ENCODE data around the gene CCBE1.

CCBE1 gene

DNA sequence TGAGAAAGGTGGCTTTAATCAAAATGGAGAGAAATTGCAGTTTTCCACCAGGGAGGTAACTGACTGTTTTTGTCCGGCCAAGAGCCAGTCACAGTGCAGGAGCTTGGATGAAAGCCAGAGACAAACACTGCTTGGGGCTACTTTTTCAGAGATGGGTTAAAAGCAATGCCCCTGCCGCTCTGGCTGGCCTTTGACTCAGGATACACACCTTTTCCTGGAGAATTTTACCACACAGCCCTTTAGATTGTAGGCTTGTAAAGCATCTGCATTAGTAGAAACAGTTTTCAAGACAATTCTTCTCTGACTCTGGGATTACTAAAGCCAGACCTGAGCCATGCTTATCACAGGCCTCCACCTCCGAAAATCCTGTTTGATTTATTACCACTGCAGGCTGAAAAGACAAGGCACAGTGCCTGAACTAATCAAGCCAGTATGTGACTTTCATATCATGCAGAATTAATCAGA, 79.7 kb downstream of the CCBE1 start:
- DNase-seq (ENCODE audit: low spot score): no peak

DNA sequence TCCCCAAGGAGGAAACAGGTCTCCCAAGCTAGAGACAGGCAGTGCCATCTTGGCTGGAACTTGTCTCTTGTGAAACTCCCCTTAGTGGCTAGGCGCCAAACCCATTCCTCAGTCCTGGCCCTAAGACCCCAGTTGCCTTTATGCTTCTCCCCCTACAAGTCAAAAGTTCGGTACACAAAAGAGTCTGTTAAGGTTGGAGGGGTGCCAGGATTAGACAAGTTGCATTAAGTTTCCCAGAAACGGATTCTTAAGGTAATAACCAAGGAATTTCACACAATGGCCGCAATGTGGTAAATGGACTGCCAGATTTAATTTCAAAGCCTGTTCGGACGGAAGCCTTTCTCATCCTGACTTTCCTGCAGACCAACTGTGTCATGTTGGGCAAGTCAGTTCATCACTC, 80.7 kb downstream of the CCBE1 start:
- DNase-seq (ENCODE audit: low spot score): no peak

DNA sequence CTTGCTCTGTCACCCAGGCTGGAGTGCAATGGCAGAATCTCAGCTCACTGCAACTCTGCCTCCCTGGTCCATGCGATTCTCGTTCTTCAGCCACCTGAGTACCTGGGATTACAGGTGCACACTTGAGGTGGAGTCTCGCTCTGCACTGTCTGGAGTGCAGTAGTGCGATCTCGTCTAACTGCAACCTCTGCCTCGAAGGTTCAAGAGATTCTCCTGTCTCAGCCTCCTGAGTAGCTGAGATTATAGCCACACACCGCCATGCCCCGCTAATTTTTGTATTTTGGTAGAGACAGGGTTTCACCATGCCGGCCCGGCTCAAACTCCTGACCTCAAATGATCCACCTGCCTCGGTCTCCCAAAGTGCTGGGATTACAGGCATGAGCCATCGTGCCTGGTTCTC, 83.3 kb downstream of the CCBE1 start:
- no peak for DNase-seq (ENCODE audit: low spot score)

DNA sequence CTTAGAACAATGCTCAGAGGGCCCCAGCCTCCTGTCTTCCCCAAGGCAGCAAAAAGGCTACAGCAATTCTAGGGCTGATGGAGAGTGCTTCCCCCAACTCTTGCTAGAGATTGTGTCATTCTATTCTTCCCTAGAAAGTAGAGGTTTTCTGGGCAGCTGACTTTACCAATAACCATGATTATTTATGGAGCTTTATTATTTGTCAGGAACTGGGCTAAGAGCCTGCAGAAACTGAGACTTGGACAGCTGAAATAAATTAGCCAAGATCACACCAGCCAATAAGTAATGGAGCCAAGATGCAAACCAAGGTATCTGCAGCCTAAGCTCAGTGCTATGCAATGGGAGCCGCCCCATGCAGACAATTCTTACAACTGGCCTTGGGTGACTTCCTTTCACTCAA, 84.8 kb downstream of the CCBE1 start:
- no peak for DNase-seq (ENCODE audit: low spot score)

DNA sequence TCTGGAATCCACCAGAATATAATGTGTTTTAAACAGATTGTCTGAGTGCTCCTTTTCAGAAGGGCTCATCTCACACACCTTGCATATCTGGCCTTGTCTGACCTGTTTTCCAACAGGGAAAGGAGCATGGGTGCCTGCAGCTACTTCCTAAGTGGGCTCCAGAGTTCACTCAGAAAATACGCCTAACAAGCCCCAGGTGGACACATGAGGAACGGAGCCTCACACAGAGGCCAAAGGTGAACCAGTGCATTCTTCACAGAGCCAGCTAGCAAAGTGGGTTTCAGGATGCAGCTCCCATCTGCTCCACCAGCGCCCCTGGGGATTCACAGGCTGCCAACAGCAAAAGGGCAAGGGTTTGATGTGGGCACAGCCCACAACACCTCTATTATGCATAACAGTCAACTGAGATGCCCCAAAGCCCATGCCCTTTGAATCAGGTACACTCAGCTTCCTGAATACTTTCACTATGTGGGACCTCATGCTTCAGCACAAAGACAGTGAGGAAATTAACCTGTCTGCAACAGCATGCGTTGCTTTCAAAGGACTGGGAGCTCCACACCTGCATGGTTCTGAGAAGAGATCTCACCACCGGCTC, 86.6 kb downstream of the CCBE1 start:
- no peak for DNase-seq (ENCODE audit: low spot score)

DNA sequence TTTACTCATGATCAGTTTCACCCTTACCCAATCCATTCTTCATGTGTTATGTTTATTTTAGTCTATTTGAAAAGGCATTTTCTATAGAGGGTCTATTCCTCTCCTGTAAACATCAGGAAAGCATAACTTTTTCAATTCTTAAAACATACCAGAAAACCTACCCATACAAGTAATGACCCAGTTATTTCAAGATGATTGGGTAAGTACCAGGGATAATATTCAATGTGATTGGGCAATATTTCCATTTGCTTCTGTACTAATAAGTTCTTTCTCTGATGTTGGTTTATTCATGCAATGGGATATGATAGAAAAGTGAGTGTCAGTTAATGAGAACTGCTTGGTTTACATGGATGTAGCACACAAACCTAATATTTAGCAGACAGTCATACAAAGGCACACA, 87.6 kb downstream of the CCBE1 start:
- no peak for DNase-seq (ENCODE audit: low spot score)

DNA sequence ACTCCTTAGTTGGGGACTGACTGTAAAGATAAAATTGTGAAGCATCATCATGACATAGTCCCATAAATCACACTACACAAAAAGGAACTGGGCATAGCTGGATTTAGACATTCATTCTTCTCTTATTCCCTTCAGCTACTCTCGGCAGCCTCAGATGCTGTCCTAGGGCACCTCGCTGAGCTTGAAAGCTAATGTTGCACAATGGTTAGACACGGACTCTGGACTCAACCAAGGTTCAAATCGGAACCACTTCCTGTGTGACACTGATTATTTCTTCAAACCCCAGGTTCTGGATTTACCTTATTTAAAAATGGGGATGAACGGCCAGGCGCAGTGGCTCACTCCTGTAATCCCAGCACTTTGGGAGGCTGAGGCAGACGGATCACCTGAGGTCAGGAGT, 89.8 kb downstream of the CCBE1 start:
- DNase-seq (ENCODE audit: low spot score): no peak

DNA sequence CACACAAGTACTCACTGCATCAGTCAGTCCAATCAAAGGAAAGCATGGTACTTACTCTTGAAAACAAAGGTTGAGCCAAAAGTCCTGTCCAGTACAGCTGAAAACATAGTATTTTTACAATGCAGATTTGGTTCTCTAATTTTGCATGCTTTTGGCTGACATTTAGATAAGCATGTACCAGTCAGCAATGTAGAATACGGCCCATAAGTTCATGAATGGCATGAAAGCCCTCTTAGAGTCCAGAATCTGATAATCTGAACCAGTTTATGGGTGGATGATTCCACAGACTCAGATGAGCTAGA, 90.2 kb downstream of the CCBE1 start:
- no peak for DNase-seq (ENCODE audit: low spot score)

DNA sequence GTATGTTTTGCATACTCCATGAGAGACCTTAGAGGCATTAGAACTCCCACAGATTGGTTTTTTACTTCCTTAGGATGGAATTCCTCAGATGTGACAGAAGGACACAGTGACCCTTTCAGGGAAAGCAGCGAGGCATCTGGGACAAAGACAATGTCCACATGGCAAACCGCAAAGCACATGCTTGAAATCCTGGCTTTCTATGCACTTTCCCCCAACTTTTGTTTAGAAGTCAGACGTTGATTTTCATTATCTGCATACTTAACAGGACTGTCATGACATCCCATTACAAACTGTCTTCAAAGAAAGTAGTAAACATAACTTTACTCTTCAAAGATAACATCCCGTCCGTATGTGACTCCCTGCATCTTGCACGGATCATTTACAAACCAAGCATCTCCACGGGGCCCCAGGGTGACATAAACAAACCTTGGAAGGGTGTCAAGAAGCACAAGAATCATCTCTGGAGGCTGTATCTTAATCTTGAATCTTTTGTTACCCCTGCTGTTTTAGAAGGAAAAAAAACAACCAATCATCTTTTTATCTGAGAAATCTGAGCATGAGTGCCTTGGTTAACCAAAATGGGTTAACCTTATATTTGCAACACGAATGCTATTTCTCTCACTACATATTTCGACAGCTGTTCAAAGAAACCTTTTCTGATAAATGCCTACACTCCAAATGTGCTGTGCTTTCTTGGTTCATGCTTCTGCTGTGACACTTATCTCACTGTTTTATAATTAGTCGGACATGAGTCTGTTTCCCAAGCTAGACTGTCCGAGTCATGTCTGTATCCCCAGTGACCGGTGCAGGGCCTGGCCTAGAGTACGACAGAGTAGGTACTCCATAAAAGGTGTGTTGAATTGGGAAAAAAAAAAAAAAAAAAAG, 90.8 kb downstream of the CCBE1 start:
- no peak for DNase-seq (ENCODE audit: low spot score)

DNA sequence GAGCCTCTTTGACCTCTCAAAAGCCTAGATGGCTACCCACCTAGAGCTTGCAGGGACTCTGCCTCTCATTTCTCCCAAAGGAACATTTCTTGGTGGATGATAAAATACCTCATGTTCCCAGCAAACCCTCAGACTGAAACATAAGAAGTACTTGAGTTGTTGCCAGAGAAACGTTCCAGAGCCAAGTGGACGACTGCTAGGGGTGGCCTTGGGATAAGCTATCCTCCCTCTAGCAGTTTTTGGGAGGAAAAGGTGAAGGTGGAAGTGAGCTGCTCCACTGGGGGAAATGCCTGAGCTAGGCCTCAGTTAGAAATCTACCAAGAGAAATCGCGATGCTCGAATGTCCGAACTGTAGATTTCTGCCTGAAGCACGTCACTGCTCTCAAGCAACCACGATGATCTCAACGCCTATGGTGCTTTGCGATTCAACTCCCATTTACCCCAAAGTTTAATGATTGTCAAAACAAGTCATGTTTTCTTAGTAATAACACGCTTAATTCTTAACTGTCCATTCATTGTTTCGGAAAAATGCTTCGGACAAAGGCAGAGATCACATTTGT, 91.5 kb downstream of the CCBE1 start:
- DNase-seq (ENCODE audit: low spot score): no peak

DNA sequence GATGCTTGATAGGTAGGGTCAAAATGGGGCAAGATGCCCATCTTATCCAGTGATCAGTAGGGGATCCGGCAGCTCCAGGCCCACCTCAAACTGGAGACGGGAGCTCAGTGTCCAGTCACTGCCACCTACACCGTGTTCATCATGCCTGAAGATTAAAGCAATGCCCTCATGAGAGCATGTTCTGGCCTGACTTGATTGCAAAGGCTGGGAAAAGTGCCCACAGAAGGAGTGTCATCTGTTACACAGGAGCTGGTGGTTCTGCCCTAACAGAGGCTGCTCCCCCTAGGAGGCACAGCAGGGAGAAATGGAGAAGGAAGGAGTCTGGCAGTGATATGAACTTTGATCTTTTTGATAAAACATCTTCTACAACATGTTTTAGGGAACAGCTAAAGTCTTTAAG, 92.3 kb downstream of the CCBE1 start:
- DNase-seq (ENCODE audit: low spot score): no peak

DNA sequence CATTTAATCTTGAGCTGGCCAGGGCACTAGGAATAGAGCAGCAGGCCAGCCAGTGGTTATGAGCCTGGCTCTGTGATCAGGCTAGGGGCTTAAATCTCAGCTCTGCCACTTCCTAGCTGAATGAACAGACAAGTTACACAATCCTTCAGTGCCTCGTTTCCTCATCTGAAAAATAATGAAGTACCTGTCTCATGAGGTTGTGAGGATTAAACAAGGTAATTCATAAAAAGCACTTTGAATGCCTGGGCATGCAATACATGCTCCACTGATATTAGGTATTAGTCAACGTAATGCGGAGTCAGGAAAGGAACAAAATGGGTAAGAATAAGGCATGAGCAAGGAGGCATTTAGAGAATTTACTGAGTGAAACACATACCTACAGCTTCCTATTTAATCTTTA, 100.2 kb downstream of the CCBE1 start:
- DNase-seq (ENCODE audit: low spot score): no peak

DNA sequence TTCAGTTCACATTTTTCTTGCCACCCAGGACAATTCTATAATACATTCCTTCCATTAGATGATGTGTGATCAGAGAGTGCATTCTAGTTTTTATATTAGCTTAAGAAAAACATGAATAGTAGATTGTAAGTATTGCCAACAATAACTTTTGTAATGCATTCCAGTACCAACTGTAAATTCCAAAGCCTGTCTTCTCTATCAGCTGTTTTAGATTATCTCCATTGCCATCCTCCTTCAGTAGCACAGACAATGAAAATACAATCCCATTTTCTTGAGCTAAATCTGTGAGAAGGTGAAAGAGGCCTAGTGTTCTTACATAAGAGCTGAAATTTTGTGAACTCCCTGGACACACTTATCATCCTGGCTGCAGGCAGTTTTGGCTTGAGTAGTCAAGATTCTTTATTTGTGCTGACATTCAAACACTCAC, 103.9 kb downstream of the CCBE1 start:
- DNase-seq (ENCODE audit: low spot score): no peak

DNA sequence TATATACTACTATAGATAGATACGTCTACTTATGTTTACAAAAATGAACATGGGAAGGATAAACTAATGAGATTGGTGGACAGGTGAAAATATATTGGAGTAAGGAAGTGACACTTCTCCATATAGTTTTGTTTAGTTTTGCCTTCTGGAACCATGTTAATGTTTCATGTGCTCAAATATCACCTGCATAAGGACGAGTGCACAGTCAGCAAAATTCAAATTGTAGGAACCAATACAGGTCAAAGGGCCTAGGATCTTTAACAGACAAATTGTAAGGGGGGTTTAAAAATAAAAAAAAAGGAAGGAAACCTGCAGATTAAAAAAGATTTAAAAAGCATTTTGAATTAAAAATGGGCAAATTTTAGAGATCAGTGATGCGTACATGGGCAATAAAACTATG, 104.6 kb downstream of the CCBE1 start:
- DNase-seq (ENCODE audit: low spot score): no peak

DNA sequence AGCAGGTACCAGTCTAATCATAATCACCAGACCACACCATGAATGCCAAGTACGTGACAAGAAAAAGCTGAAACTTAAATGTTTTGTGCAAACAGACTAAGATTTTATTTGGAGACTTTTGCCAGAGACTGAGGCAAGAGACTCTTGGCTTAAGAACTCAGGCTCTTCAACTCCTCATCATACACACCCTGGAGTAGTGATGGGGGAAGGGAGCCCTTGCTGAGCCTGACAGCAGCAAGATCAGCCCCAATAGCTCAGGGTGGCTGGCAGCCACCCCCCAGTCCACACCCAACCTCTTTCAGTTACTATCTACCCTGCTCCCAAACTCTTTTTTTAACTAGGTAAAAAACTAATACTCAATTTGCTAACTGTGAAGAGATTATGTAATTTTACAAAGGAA, 114.8 kb downstream of the CCBE1 start:
- DNase-seq (ENCODE audit: low spot score): no peak

DNA sequence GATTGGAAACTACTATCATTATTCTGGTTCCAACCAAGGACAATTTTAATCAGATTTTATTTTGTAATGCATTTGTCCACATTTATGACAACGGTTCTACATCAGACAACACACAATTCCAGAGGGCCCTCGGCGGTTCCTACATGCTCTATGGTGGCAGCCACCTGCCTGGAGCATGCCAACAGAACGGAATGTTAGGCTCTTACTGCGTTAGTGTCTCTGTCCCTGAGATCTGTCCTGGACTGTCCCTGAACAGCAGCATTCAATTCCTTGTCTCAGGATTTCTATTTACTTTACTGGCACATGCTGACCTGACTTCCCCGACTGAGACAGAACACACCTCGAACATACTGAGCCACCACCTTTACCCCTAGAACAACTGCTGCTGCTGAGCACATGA, 117.7 kb downstream of the CCBE1 start:
- no peak for DNase-seq (ENCODE audit: low spot score)

DNA sequence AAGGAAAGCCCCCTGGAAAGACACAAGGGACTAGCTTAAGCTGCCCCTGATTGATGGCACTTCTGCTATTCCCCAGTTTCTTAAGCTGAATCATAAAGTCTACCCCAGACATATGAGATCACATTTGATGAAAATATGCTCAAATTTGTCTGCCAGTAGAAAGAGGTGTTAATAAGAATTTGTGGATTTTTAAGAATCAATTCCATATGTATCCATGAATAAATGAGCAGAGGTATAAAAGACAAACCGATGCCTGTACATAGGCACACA, 119.9 kb downstream of the CCBE1 start:
- no peak for DNase-seq (ENCODE audit: low spot score)

DNA sequence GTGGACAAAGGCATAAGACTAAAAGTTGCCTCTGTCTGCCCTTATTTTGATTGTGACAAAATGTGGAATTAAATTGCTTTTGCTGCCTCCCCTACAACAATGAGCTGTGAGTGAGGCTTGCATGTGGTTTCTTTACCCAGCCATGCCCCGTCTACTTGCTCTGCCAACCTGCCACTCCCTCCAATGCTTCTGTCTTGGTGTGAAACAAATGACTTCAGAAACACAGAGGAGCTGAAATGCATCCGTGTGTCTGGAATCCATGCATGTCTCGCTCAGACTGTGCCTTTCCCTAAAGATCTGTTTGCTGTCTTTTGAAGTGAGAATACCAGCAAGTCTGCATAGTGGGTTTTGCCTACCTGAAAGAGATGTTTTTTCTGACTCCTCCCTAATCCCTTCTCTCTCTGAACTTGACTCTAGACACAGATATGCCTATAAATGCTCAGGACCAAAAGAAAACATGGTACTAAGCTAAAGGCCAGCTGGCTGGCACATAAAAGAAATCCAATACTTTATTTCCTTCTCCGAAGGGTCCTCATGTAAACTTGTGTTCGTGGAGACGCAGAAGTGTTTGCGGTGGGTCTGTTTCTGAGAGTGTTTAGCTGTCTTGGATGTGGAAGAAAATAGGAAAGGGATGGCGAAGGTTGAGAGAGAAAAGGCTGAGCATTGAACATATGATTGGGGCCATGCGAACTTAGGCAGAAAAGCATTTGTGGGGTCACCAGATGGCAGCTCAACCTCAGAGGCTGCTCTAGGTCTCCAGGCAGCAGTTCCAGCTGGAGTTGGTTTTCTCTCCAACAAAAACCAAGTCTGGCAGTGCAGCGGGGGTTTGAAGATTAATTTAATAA, 120.5 kb downstream of the CCBE1 start:
- no peak for DNase-seq (ENCODE audit: low spot score)

DNA sequence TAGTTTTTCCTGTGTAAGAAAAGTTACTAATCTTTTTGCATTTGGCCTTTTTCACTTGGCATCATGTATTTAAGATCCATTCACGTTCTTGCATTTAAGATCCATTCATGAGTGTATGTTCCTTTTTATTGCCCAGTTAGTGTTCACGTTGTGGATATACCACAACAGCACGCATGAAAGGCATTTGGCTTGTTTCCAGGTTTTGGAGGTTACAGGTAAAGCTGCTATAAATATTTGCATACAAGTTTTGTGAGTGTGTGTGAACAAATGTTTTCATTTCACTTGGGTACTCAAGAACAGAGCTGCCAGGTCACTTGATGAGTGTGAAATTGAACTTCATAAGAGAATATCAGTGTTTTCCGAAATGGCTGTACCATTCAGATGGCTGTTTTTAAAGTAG, 121.2 kb downstream of the CCBE1 start:
- DNase-seq (ENCODE audit: low spot score): no peak

DNA sequence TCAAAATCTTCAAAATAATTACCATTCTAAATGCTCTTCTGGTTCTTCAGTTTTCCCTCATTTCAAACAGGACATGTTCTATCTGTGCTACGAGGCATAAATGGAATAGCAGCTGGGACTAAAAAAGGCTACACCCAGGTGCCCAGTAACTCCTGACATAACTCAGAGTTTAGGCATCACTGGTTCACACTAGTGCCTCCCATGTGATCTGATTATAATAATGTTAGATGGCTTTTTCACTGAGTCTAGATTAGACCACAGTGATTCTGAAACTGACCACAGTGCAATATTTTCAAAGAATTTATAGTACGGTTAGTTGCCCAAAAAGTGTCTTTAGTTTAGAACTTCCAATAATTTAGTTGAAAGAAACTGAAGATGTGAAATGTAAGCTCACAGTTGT, 123.3 kb downstream of the CCBE1 start:
- no peak for DNase-seq (ENCODE audit: low spot score)

DNA sequence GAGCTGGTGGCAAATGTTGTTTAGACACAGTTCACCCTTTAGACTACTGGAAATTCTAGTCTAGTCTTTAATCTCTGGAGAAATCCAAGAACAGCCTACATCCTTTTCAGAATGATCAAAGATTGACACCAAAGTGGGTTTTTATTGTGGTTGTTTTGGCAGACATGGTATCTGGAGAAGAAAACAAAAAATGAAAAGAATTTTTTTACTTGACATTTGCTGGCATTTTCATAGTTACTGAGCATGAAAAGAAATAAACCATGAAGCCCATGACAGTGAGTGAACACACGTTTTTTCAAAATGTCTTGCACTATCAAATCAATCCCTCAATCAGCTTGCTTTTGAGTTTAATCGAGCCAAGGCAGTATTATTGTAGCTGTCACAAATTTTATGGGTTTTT, 125.3 kb downstream of the CCBE1 start:
- DNase-seq (ENCODE audit: low spot score): no peak

DNA sequence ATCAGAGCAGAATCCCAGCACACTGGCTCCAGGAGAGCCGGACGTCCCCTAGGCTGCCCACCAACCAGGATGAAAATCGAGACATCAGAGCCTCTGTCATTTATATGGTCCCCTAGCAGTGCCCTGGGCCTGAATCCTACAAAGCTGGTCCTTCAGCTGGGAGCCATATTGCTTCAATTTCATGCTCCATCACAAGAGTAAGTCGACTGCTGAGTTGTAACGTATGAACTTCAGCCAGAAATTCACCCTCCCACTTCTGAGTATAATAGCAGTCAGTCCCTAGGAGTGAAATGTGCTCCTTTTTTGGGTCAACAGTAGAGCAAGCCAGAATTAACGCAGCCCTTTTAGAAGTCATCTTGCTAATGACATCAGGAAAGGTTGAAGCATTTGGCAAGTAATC, 126.4 kb downstream of the CCBE1 start:
- no peak for DNase-seq (ENCODE audit: low spot score)
